ENCODE results near the gene CEP68.
"Not testable (repeated sequence)": the region's sequence is repeated elsewhere in the genome, so short reads cannot be mapped to it uniquely, and the experiment has no call there.

Gene CEP68

GRCh38 chr2:65056215-65057053 lies at the start of gene CEP68:
CEP68 (plus strand) TSS chr2:65056416; CDS start chr2:65069445, 13,029 bp downstream.
- DNase-seq (ENCODE audit: low read depth) = peak; percentile 93

GRCh38 chr2:65013776-65014175 lies 42.4 kb upstream of the CEP68 start:
- DNase-seq (ENCODE audit: low read depth) = no peak

- no peak for DNase-seq (ENCODE audit: low read depth)
These were observed 40.5 kb upstream of the CEP68 start for GRCh38 chr2:65015731-65016130.

- no peak for DNase-seq (ENCODE audit: low read depth)
These were observed 39.4 kb upstream of the CEP68 start for GRCh38 chr2:65016789-65017188.

- DNase-seq (ENCODE audit: low read depth) = no peak
These were observed 38.9 kb upstream of the CEP68 start for GRCh38 chr2:65017335-65017734.

GRCh38 chr2:65018141-65018582 lies 38.1 kb upstream of the CEP68 start:
- no peak for DNase-seq (ENCODE audit: low read depth)

GRCh38 chr2:65019010-65019409 lies 37.2 kb upstream of the CEP68 start:
- DNase-seq (ENCODE audit: low read depth) = no peak

- DNase-seq (ENCODE audit: low read depth) = no peak
These were observed 36.5 kb upstream of the CEP68 start for GRCh38 chr2:65019675-65020195.

- DNase-seq (ENCODE audit: low read depth) = not testable (repeated sequence)
These were observed 36.0 kb upstream of the CEP68 start for GRCh38 chr2:65020251-65020650.

GRCh38 chr2:65020943-65021528 lies 35.2 kb upstream of the CEP68 start:
- no peak for DNase-seq (ENCODE audit: low read depth)

- no peak for DNase-seq (ENCODE audit: low read depth)
These were observed 34.5 kb upstream of the CEP68 start for GRCh38 chr2:65021709-65022108.

GRCh38 chr2:65022189-65022588 lies 34.0 kb upstream of the CEP68 start:
- DNase-seq (ENCODE audit: low read depth) = no peak

GRCh38 chr2:65023742-65024141 lies 32.5 kb upstream of the CEP68 start:
- DNase-seq (ENCODE audit: low read depth) = no peak

- DNase-seq (ENCODE audit: low read depth) = no peak
These were observed 31.9 kb upstream of the CEP68 start for GRCh38 chr2:65024149-65024829.

- no peak for DNase-seq (ENCODE audit: low read depth)
These were observed 30.6 kb upstream of the CEP68 start for GRCh38 chr2:65025453-65026123.

- no peak for DNase-seq (ENCODE audit: low read depth)
These were observed 30.1 kb upstream of the CEP68 start for GRCh38 chr2:65026154-65026553.

- no peak for DNase-seq (ENCODE audit: low read depth)
These were observed 29.3 kb upstream of the CEP68 start for GRCh38 chr2:65026704-65027464.

- no peak for DNase-seq (ENCODE audit: low read depth)
These were observed 28.5 kb upstream of the CEP68 start for GRCh38 chr2:65027616-65028244.

- DNase-seq (ENCODE audit: low read depth) = no peak
These were observed 25.5 kb upstream of the CEP68 start for GRCh38 chr2:65030476-65031332.

Data from activated T-cell treated with anti-CD3 and anti-CD28 coated beads for 48 hours (primary cell).